Measurements from ENCODE around the gene PPIL1. TPM values are rescaled to one million over a fixed set of nuclear protein-coding genes. Genes with fewer than 3 reads are reported as not detected.

PPIL1 gene
- total RNA-seq, 2 donors from 2014 or later, result 10.1 to 12.6 TPM

GRCh38 chr6:36807143-36807542, 67.5 kb downstream of the PPIL1 start:
- no peak for ATAC-seq
- intact Hi-C loops (cut with DNase I, micrococcal nuclease), result no loop called here
- no peak for DNase-seq

DNA sequence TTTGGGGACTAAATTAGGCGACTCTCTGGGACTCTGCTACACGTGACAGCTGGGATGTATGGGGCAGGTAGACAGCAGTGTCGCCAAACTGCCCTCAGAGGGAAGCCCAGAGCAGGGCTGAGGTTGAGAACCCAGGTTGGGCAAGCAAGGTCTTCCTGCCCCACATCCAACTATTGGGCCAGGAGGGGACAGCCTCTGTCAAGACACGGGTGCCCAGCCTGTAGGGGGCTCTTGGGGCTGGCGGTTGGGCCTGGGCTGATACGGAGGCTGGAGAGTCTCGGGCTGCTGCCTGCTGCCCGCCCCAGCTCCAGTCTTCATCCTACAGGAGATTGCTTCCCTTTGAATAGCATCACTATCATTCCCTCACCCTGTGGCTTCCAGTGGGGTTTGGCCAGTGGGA, 68.7 kb downstream of the PPIL1 start:
- DNase-seq, result no peak
- intact Hi-C loops (cut with DNase I, micrococcal nuclease), result no loop called here
- no peak for ATAC-seq

DNA sequence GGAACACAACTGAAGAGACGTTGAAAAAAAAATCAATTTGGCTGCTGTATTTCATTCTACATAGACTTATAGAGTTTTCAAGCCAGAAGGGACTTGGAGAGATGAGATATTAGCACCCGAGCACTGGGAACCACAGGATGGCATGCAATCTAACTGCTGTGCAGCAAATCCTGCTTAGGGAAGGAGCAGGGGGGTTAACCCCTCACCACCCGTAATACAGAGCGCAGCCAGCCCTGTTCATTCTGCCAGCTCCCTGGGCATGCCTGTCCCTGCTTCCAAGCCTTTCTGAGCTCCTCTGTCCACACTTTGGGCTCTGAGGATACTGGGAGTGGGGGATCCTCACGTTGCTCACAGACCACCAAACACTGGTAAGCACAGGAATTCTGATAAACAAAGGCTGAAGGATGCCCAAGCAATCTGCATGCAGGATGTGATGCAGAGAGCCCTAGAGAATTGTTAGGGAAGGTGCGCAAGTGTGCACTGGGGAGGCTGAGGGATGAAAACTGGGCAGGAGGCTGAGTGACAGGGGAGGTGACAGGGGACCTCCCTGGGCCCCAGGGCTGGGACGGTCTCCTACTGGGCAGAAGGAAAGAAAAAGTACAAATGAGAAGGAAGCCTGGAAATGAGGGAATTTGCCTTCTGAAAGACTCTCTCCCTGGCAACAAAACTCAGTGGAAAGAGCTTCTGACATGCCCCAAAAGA, 69.4 kb downstream of the PPIL1 start:
- intact Hi-C loops (cut with DNase I, micrococcal nuclease), result no loop called here
- DNase-seq (no peak), ATAC-seq (no peak)

Other genes starting within 250 kb of the PPIL1 start
- 100 to 1,000 TPM; 264 to 383 TPM for gene CDKN1A, start 196.1 kb downstream of the PPIL1 start, total RNA-seq
- under 1 TPM; 0.09 to 0.42 TPM for gene RAB44, start 177.0 kb downstream of the PPIL1 start, total RNA-seq
- gene CPNE5, start 35.4 kb downstream of the PPIL1 start, total RNA-seq, result 1 to 10 TPM; 3.8 to 7.8 TPM
- 10 to 100 TPM; 53.9 to 59.3 TPM for gene C6orf89, start 11.1 kb upstream of the PPIL1 start, total RNA-seq
- gene PI16, start 79.9 kb upstream of the PPIL1 start, total RNA-seq, result 1 to 10 TPM; 2.0 to 4.0 TPM
- gene MTCH1, start 111.4 kb upstream of the PPIL1 start, total RNA-seq, result 100 to 1,000 TPM; 142 to 149 TPM
- gene FGD2, start 130.9 kb upstream of the PPIL1 start, total RNA-seq, result 10 to 100 TPM in 1 of 2 donors, 1 to 10 TPM in 1; 5.1 to 13.5 TPM